HepG2 (cell line): ENCODE measurements around the gene NUBPL. TPM values are rescaled to one million over a fixed set of nuclear protein-coding genes. Genes with fewer than 3 reads are reported as not detected.
A peak's percentile ranks its signal among the peaks of the same experiment; 100 is the strongest.

Experiments used
- ATF1 ChIP-seq: IDR thresholded peaks from 2 replicates; pipeline ENCODE4 v1.6.1; 2016; ENCODE audit warnings: mild to moderate bottlenecking, control low read depth
- FOSL2 ChIP-seq: sonication (generic); formaldehyde crosslinking; IDR thresholded peaks from 2 replicates; pipeline ENCODE4 v1.4.0; 2020; ENCODE audit warnings: missing genetic modification reagents
- HOXA7 ChIP-seq: sonication (generic); formaldehyde crosslinking; IDR thresholded peaks from 2 replicates; pipeline ENCODE4 v1.8.1; 2022; ENCODE audit warnings: mild to moderate bottlenecking, missing genetic modification reagents, moderate library complexity
- MAZ ChIP-seq, 2 experiments: sonication (generic) in 1 of 2; formaldehyde crosslinking in 1 of 2; IDR thresholded peaks; 2 replicates each; pipeline versions ENCODE4 v1.5.0 to v1.6.1; 2012 to 2020; ENCODE audit warnings: low read depth in 2 of 2, mild to moderate bottlenecking in 2 of 2, borderline replicate concordance in 1 of 2, improper control_type of control experiment in 1 of 2, low read length in 1 of 2, missing genetic modification reagents in 1 of 2, moderate library complexity in 1 of 2
- RARA ChIP-seq: IDR thresholded peaks from 2 replicates; pipeline ENCODE4 v1.6.1; 2016; ENCODE audit warnings: missing genetic modification reagents, missing compliant biosample characterization
- SAFB2 ChIP-seq: sonication (generic); formaldehyde crosslinking; IDR thresholded peaks from 2 replicates; pipeline ENCODE4 v1.5.1; 2020; ENCODE audit warnings: missing genetic modification reagents, low read depth, mild to moderate bottlenecking, borderline replicate concordance
- SMARCC2 ChIP-seq: fragments of 450-650 bp; IDR thresholded peaks from 2 replicates; pipeline ENCODE4 v1.6.1; 2017; ENCODE audit warnings: antibody characterized with exemption, mild to moderate bottlenecking
- TARDBP ChIP-seq: sonication (generic); formaldehyde crosslinking; IDR thresholded peaks from 2 replicates; pipeline ENCODE4 v1.8.0; 2022; ENCODE audit warnings: mild to moderate bottlenecking, missing genetic modification reagents
- ZNF264 ChIP-seq: sonication (generic); formaldehyde crosslinking; IDR thresholded peaks from 2 replicates; pipeline ENCODE4 v1.4.0; 2020; ENCODE audit warnings: missing genetic modification reagents
- ZNF329 ChIP-seq: sonication (generic); formaldehyde crosslinking; IDR thresholded peaks from 2 replicates; pipeline ENCODE4 v1.9.0; 2021; ENCODE audit warnings: low read depth, mild to moderate bottlenecking, missing genetic modification reagents
- ZNF577 ChIP-seq: sonication (generic); formaldehyde crosslinking; IDR thresholded peaks from 2 replicates; pipeline ENCODE4 v1.4.0; 2020; ENCODE audit warnings: mild to moderate bottlenecking, low read depth, missing genetic modification reagents, borderline replicate concordance
- ZSCAN21 ChIP-seq: sonication (generic); formaldehyde crosslinking; IDR thresholded peaks from 2 replicates; pipeline ENCODE4 v1.8.0; 2022; ENCODE audit warnings: mild to moderate bottlenecking, missing genetic modification reagents, moderate library complexity, borderline replicate concordance
- polyA plus RNA-seq, 8 experiments: library from polyadenylated mRNA; depleted of rRNA in 3 of 8; stranded (reverse) in 7 of 8; unstranded in 1 of 8; fragments of >200 nt; fragmentation: Illumina TruSeq in 4 of 8; extraction: Trizol in 4 of 8; gene quantifications; 2 replicates each; pipeline versions ENCODE4 v1.2.1 to v1.2.3, GENCODE V29; 2011 to 2016; ENCODE audit warnings: low read depth in 4 of 8, missing spikeins in 1 of 8, mixed read lengths in 1 of 8; ENCODE audit not compliant: insufficient read depth in 1 of 8
- total RNA-seq, 5 experiments: library from RNA; depleted of rRNA; stranded (reverse); fragments of >200 nt; fragmentation: Illumina TruSeq; extraction: Trizol; gene quantifications; 2 replicates each; pipeline ENCODE4 v1.2.3, GENCODE V29; 2016; ENCODE audit warnings: low read depth in 1 of 5
- TF ChIP-seq, protein P1 (sequence below): IDR thresholded peaks from 2 replicates; pipeline ENCODE4 v1.6.1; 2016; ENCODE audit warnings: mild to moderate bottlenecking
- TF ChIP-seq, protein P2 (sequence below): IDR thresholded peaks from 2 replicates; pipeline ENCODE4 v1.6.1; 2018; ENCODE audit warnings: missing genetic modification reagents
- TF ChIP-seq, protein P3 (sequence below): sonication (generic); formaldehyde crosslinking; IDR thresholded peaks from 2 replicates; pipeline ENCODE4 v1.5.1; 2020; ENCODE audit warnings: mild to moderate bottlenecking, missing genetic modification reagents, moderate library complexity
- TF ChIP-seq, protein P4 (sequence below): IDR thresholded peaks from 2 replicates; pipeline ENCODE4 v1.6.1; 2016; ENCODE audit warnings: low read depth, missing genetic modification reagents, missing compliant biosample characterization

NUBPL gene
- total and polyA plus RNA-seq, 2 of the 13 experiments (the other 11 are each of a cell fraction or from before 2014, with no cell fraction given), result 21.3 to 44.1 TPM

DNA sequence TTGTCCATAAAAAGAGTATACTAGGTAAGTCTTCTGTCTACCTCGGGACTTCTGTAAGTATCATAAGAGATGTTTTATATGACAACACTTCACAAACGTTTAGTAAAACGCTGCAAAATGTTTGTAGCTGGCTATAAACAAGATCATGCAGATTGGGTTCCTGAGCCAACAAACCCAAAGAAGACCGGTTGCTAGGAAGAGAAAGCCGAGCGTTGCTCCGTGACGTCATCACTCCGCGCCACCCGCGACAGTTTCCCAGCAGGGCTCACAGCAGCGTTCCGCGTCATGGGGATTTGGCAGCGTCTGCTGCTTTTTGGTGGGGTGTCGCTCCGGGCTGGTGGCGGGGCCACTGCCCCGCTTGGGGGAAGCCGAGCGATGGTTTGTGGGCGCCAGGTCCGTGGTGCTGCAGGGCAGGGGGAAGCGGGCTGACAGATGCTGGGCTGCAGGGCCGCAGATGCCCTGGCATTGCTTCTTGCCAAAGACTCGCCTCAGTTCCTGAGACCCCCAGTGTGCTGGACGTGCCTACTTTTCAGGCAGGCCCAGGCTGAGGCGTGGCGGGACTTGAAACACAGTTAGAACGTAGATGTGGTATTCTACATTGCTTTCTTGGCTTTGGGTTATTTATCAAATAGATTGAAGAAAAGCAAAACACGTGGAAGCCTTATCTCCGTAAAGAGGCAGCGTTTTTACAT, at the start of gene NUBPL (continued):
- TF ChIP-seq SMARCC2, result peak; percentile 80; the same call in 1 of the 2 replicates
- TF ChIP-seq ZSCAN21 (CRISPR knock-in tag), result peak; percentile 94; the same call in 1 of the 2 replicates
- peak; percentile 88 for TF ChIP-seq FOSL2
- peak; percentile 67 for TF ChIP-seq RARA (CRISPR knock-in tag)
- TF ChIP-seq HOXA7, result no peak
- TF ChIP-seq, protein P1, sequence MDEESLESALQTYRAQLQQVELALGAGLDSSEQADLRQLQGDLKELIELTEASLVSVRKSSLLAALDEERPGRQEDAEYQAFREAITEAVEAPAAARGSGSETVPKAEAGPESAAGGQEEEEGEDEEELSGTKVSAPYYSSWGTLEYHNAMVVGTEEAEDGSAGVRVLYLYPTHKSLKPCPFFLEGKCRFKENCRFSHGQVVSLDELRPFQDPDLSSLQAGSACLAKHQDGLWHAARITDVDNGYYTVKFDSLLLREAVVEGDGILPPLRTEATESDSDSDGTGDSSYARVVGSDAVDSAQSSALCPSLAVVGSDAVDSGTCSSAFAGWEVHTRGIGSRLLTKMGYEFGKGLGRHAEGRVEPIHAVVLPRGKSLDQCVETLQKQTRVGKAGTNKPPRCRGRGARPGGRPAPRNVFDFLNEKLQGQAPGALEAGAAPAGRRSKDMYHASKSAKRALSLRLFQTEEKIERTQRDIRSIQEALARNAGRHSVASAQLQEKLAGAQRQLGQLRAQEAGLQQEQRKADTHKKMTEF, result peak; percentile 98
- TF ChIP-seq ATF1, result peak; percentile 100
- peak; percentile 100 for TF ChIP-seq TARDBP
- peak; percentile 89; the same call in 1 of the 2 replicates for TF ChIP-seq ZNF329
- TF ChIP-seq MAZ (IDR thresholded peaks at IDR 0.05; ENCODE audit: borderline replicate concordance, low read depth, low read length), result peak; percentile 79
- TF ChIP-seq MAZ (CRISPR knock-in tag; IDR thresholded peaks at IDR 0.05; ENCODE audit: low read depth), result no peak; the same call in 1 of the 2 replicates
- TF ChIP-seq, protein P2, sequence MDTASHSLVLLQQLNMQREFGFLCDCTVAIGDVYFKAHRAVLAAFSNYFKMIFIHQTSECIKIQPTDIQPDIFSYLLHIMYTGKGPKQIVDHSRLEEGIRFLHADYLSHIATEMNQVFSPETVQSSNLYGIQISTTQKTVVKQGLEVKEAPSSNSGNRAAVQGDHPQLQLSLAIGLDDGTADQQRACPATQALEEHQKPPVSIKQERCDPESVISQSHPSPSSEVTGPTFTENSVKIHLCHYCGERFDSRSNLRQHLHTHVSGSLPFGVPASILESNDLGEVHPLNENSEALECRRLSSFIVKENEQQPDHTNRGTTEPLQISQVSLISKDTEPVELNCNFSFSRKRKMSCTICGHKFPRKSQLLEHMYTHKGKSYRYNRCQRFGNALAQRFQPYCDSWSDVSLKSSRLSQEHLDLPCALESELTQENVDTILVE (CRISPR knock-in tag), result peak; percentile 72; the same call in 1 of the 2 replicates
- no peak for TF ChIP-seq ZNF577
- TF ChIP-seq, protein P3, sequence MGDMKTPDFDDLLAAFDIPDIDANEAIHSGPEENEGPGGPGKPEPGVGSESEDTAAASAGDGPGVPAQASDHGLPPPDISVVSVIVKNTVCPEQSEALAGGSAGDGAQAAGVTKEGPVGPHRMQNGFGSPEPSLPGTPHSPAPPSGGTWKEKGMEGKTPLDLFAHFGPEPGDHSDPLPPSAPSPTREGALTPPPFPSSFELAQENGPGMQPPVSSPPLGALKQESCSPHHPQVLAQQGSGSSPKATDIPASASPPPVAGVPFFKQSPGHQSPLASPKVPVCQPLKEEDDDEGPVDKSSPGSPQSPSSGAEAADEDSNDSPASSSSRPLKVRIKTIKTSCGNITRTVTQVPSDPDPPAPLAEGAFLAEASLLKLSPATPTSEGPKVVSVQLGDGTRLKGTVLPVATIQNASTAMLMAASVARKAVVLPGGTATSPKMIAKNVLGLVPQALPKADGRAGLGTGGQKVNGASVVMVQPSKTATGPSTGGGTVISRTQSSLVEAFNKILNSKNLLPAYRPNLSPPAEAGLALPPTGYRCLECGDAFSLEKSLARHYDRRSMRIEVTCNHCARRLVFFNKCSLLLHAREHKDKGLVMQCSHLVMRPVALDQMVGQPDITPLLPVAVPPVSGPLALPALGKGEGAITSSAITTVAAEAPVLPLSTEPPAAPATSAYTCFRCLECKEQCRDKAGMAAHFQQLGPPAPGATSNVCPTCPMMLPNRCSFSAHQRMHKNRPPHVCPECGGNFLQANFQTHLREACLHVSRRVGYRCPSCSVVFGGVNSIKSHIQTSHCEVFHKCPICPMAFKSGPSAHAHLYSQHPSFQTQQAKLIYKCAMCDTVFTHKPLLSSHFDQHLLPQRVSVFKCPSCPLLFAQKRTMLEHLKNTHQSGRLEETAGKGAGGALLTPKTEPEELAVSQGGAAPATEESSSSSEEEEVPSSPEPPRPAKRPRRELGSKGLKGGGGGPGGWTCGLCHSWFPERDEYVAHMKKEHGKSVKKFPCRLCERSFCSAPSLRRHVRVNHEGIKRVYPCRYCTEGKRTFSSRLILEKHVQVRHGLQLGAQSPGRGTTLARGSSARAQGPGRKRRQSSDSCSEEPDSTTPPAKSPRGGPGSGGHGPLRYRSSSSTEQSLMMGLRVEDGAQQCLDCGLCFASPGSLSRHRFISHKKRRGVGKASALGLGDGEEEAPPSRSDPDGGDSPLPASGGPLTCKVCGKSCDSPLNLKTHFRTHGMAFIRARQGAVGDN (CRISPR knock-in tag), result peak; percentile 97
- TF ChIP-seq, protein P4, sequence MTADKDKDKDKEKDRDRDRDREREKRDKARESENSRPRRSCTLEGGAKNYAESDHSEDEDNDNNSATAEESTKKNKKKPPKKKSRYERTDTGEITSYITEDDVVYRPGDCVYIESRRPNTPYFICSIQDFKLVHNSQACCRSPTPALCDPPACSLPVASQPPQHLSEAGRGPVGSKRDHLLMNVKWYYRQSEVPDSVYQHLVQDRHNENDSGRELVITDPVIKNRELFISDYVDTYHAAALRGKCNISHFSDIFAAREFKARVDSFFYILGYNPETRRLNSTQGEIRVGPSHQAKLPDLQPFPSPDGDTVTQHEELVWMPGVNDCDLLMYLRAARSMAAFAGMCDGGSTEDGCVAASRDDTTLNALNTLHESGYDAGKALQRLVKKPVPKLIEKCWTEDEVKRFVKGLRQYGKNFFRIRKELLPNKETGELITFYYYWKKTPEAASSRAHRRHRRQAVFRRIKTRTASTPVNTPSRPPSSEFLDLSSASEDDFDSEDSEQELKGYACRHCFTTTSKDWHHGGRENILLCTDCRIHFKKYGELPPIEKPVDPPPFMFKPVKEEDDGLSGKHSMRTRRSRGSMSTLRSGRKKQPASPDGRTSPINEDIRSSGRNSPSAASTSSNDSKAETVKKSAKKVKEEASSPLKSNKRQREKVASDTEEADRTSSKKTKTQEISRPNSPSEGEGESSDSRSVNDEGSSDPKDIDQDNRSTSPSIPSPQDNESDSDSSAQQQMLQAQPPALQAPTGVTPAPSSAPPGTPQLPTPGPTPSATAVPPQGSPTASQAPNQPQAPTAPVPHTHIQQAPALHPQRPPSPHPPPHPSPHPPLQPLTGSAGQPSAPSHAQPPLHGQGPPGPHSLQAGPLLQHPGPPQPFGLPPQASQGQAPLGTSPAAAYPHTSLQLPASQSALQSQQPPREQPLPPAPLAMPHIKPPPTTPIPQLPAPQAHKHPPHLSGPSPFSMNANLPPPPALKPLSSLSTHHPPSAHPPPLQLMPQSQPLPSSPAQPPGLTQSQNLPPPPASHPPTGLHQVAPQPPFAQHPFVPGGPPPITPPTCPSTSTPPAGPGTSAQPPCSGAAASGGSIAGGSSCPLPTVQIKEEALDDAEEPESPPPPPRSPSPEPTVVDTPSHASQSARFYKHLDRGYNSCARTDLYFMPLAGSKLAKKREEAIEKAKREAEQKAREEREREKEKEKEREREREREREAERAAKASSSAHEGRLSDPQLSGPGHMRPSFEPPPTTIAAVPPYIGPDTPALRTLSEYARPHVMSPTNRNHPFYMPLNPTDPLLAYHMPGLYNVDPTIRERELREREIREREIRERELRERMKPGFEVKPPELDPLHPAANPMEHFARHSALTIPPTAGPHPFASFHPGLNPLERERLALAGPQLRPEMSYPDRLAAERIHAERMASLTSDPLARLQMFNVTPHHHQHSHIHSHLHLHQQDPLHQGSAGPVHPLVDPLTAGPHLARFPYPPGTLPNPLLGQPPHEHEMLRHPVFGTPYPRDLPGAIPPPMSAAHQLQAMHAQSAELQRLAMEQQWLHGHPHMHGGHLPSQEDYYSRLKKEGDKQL (CRISPR knock-in tag), result peak; percentile 61; the same call in 1 of the 2 replicates
- peak; percentile 91 for TF ChIP-seq SAFB2
- TF ChIP-seq ZNF264 (CRISPR knock-in tag), result peak; percentile 79; the same call in 1 of the 2 replicates
